Ishikawa (cell line): ENCODE measurements around the gene FABP3.

ENCODE experiments used
- CEBPB ChIP-seq: IDR thresholded peaks from 2 replicates; pipeline ENCODE4 v1.6.1; 2012
- CREB1 ChIP-seq: IDR thresholded peaks from 2 replicates; pipeline ENCODE4 v1.6.1; 2012; ENCODE audit warnings: low read depth
- EGR1 ChIP-seq: IDR thresholded peaks from 2 replicates; pipeline ENCODE4 v1.6.1; 2012
- EP300 ChIP-seq: IDR thresholded peaks from 2 replicates; pipeline ENCODE4 v1.6.1; 2012; ENCODE audit warnings: borderline replicate concordance
- FOXM1 ChIP-seq: IDR thresholded peaks from 2 replicates; pipeline ENCODE4 v1.6.1; 2012; ENCODE audit warnings: low read depth, borderline replicate concordance
- MAX ChIP-seq: IDR thresholded peaks from 2 replicates; pipeline ENCODE4 v1.6.1; 2012
- NFIC ChIP-seq: IDR thresholded peaks from 2 replicates; pipeline ENCODE4 v1.6.1; 2012
- RAD21 ChIP-seq: IDR thresholded peaks from 2 replicates; pipeline ENCODE4 v1.6.1; 2012; ENCODE audit warnings: low read depth
- TAF1 ChIP-seq: IDR thresholded peaks from 2 replicates; pipeline ENCODE4 v1.6.1; 2012; ENCODE audit warnings: low read depth, mild to moderate bottlenecking
- TCF12 ChIP-seq: IDR thresholded peaks from 2 replicates; pipeline ENCODE4 v1.6.1; 2012; ENCODE audit warnings: low read depth
- TEAD4 ChIP-seq: IDR thresholded peaks from 2 replicates; pipeline ENCODE4 v1.6.1; 2012
- USF1 ChIP-seq: IDR thresholded peaks from 2 replicates; pipeline ENCODE4 v1.6.1; 2012
- YY1 ChIP-seq: IDR thresholded peaks from 2 replicates; pipeline ENCODE4 v1.6.1; 2012; ENCODE audit warnings: low read depth
- ZBTB7A ChIP-seq: IDR thresholded peaks from 2 replicates; pipeline ENCODE4 v1.6.1; 2012; ENCODE audit warnings: low read depth
- TF ChIP-seq, protein P1 (sequence below): IDR thresholded peaks from 2 replicates; pipeline ENCODE4 v1.6.1; 2012; ENCODE audit warnings: low read depth, mild to moderate bottlenecking

FABP3 gene

GRCh38 chr1:31408788-31409318, 36.0 kb upstream of the FABP3 start:
- TF ChIP-seq CEBPB: no peak

GRCh38 chr1:31407029-31407626, 34.3 kb upstream of the FABP3 start:
- no peak for TF ChIP-seq TAF1
- no peak for TF ChIP-seq CREB1
- TF ChIP-seq TCF12: no peak
- no peak for TF ChIP-seq YY1
- TF ChIP-seq RAD21: no peak
- no peak for TF ChIP-seq MAX
- TF ChIP-seq ZBTB7A: no peak
- no peak for TF ChIP-seq NFIC
- TF ChIP-seq EP300: no peak
- TF ChIP-seq, protein P1, sequence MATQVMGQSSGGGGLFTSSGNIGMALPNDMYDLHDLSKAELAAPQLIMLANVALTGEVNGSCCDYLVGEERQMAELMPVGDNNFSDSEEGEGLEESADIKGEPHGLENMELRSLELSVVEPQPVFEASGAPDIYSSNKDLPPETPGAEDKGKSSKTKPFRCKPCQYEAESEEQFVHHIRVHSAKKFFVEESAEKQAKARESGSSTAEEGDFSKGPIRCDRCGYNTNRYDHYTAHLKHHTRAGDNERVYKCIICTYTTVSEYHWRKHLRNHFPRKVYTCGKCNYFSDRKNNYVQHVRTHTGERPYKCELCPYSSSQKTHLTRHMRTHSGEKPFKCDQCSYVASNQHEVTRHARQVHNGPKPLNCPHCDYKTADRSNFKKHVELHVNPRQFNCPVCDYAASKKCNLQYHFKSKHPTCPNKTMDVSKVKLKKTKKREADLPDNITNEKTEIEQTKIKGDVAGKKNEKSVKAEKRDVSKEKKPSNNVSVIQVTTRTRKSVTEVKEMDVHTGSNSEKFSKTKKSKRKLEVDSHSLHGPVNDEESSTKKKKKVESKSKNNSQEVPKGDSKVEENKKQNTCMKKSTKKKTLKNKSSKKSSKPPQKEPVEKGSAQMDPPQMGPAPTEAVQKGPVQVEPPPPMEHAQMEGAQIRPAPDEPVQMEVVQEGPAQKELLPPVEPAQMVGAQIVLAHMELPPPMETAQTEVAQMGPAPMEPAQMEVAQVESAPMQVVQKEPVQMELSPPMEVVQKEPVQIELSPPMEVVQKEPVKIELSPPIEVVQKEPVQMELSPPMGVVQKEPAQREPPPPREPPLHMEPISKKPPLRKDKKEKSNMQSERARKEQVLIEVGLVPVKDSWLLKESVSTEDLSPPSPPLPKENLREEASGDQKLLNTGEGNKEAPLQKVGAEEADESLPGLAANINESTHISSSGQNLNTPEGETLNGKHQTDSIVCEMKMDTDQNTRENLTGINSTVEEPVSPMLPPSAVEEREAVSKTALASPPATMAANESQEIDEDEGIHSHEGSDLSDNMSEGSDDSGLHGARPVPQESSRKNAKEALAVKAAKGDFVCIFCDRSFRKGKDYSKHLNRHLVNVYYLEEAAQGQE: no peak
- TF ChIP-seq TEAD4: no peak
- TF ChIP-seq USF1: no peak
- no peak for TF ChIP-seq EGR1
- TF ChIP-seq CEBPB: no peak

- TF ChIP-seq NFIC (no peak), CREB1 (no peak), TCF12 (no peak), ZBTB7A (no peak), CEBPB (no peak), TEAD4 (no peak), EGR1 (no peak), MAX (no peak), FOXM1 (no peak), USF1 (no peak), YY1 (no peak), TAF1 (no peak), EP300 (no peak), RAD21 (no peak)
- TF ChIP-seq, protein P1: no peak
Measured at GRCh38 chr1:31405578-31406245, 32.8 kb upstream of the FABP3 start.

- TF ChIP-seq CREB1: no peak
- TF ChIP-seq ZBTB7A: no peak
- no peak for TF ChIP-seq TAF1
- no peak for TF ChIP-seq USF1
- no peak for TF ChIP-seq TEAD4
- no peak for TF ChIP-seq YY1
- TF ChIP-seq NFIC: no peak
- TF ChIP-seq, protein P1: no peak
- no peak for TF ChIP-seq CEBPB
- no peak for TF ChIP-seq MAX
Measured at GRCh38 chr1:31401241-31401640, 28.4 kb upstream of the FABP3 start.
